Raji (cell line): ENCODE measurements around the gene CCN5.

Experiments used
- POLR2A ChIP-seq: IDR thresholded peaks from 2 replicates; pipeline ENCODE4 v1.6.1; 2011; ENCODE audit warnings: low read depth, low read length, control low read depth; ENCODE audit not compliant: insufficient read depth

Gene CCN5

GRCh38 chr20:44691424-44692423 lies 23.4 kb upstream of the CCN5 start:
- no peak for TF ChIP-seq POLR2A

- no peak for TF ChIP-seq POLR2A
These were observed 22.2 kb upstream of the CCN5 start for GRCh38 chr20:44692932-44693480.

- TF ChIP-seq POLR2A = no peak
These were observed 21.5 kb upstream of the CCN5 start for GRCh38 chr20:44693627-44694026.

- no peak for TF ChIP-seq POLR2A
These were observed 21.0 kb upstream of the CCN5 start for GRCh38 chr20:44694159-44694558.

- TF ChIP-seq POLR2A = no peak
These were observed 19.9 kb upstream of the CCN5 start for GRCh38 chr20:44695295-44695673.

- TF ChIP-seq POLR2A = no peak
These were observed 19.4 kb upstream of the CCN5 start for GRCh38 chr20:44695674-44696300.

GRCh38 chr20:44696315-44696714 lies 18.9 kb upstream of the CCN5 start:
- TF ChIP-seq POLR2A = no peak

- TF ChIP-seq POLR2A = no peak
These were observed 16.8 kb upstream of the CCN5 start for GRCh38 chr20:44698351-44698750.

- TF ChIP-seq POLR2A = no peak
These were observed 14.9 kb upstream of the CCN5 start for GRCh38 chr20:44700306-44700705.

- TF ChIP-seq POLR2A = no peak
These were observed 13.9 kb upstream of the CCN5 start for GRCh38 chr20:44701118-44701857.

- TF ChIP-seq POLR2A = no peak
These were observed 13.3 kb upstream of the CCN5 start for GRCh38 chr20:44701858-44702256.

GRCh38 chr20:44702776-44703175 lies 12.4 kb upstream of the CCN5 start:
- no peak for TF ChIP-seq POLR2A

- TF ChIP-seq POLR2A = no peak
These were observed 11.8 kb upstream of the CCN5 start for GRCh38 chr20:44703183-44703925.

GRCh38 chr20:44703956-44704488 lies 11.1 kb upstream of the CCN5 start:
- TF ChIP-seq POLR2A = no peak
